Hepatocyte (in vitro differentiated cells): ENCODE data around the gene LHX5. TPM values are rescaled to one million over a fixed set of nuclear protein-coding genes. Genes with fewer than 3 reads are reported as not detected.

Source experiments
- DNase-seq: peaks from one replicate; pipeline ENCODE4 v3.0.0-alpha.2; 2016; ENCODE audit warnings: low spot score
- H2AFZ ChIP-seq: fragments of 200-600 bp; sonication (generic); 2 replicates; pipeline ENCODE4 v1.6.0; 2016; ENCODE audit warnings: antibody characterized with exemption, mild to moderate bottlenecking
- H3K27ac ChIP-seq: fragments of 200-600 bp; sonication (generic); 2 replicates; pipeline ENCODE4 v1.5.1; 2016; ENCODE audit warnings: mild to moderate bottlenecking
- H3K27me3 ChIP-seq: fragments of 200-600 bp; sonication (generic); 2 replicates; pipeline ENCODE4 v1.6.1; 2016
- H3K36me3 ChIP-seq: fragments of 200-600 bp; sonication (generic); replicated peaks from 2 replicates; pipeline ENCODE4 v1.5.1; 2016; ENCODE audit warnings: low read depth; ENCODE audit not compliant: insufficient read depth
- H3K4me1 ChIP-seq: fragments of 200-600 bp; sonication (generic); 2 replicates; pipeline ENCODE4 v1.5.1; 2016; ENCODE audit warnings: mild to moderate bottlenecking, moderate library complexity; ENCODE audit not compliant: insufficient read depth
- H3K4me2 ChIP-seq: fragments of 200-600 bp; sonication (generic); 2 replicates; pipeline ENCODE4 v1.6.0; 2016
- H3K4me3 ChIP-seq: fragments of 200-600 bp; sonication (generic); 2 replicates; pipeline ENCODE4 v1.5.1; 2016; ENCODE audit warnings: mild to moderate bottlenecking
- H3K79me2 ChIP-seq: fragments of 200-600 bp; sonication (generic); 2 replicates; pipeline ENCODE4 v1.6.0; 2017; ENCODE audit warnings: mild to moderate bottlenecking
- H3K9me2 ChIP-seq: fragments of 200-600 bp; sonication (generic); replicated peaks from 2 replicates; pipeline ENCODE4 v1.6.0; 2017; ENCODE audit warnings: mild to moderate bottlenecking; ENCODE audit not compliant: insufficient read depth
- H3K9me3 ChIP-seq: fragments of 200-600 bp; sonication (generic); 2 replicates; pipeline ENCODE4 v1.5.1; 2016; ENCODE audit warnings: low read depth, mild to moderate bottlenecking
- H4K20me1 ChIP-seq: fragments of 200-600 bp; sonication (generic); 2 replicates; pipeline ENCODE4 v1.6.0; 2016; ENCODE audit warnings: mild to moderate bottlenecking; ENCODE audit not compliant: insufficient read depth, poor library complexity, severe bottlenecking
- CTCF ChIP-seq: fragments of 200-600 bp; sonication (generic); IDR thresholded peaks from 2 replicates; pipeline ENCODE4 v1.5.1; 2016; ENCODE audit warnings: antibody characterized with exemption, mild to moderate bottlenecking; ENCODE audit not compliant: poor library complexity
- EZH2 ChIP-seq: fragments of 200-600 bp; sonication (generic); IDR thresholded peaks from 2 replicates; pipeline ENCODE4 v1.6.1; 2016; ENCODE audit warnings: antibody characterized with exemption, mild to moderate bottlenecking, borderline replicate concordance
- EZH2phosphoT487 ChIP-seq: fragments of 200-600 bp; sonication (generic); IDR thresholded peaks from one replicate; pipeline ENCODE4 v1.6.1; 2018; ENCODE audit warnings: antibody characterized with exemption, mild to moderate bottlenecking, low read depth, moderate library complexity; ENCODE audit not compliant: unreplicated experiment, severe bottlenecking
- WGBS: methylation state at CpG from one replicate; pipeline ENCODE4 v1.1.6; 2016; ENCODE audit warnings: low lambda C conversion rate; ENCODE audit errors: missing lambda C conversion rate; 5-methylcytosine and 5-hydroxymethylcytosine counted together
- polyA plus RNA-seq: library from polyadenylated mRNA; unstranded; fragments of >200 nt; fragmentation: Nextera tagmentation; extraction: Ambion mirVana; gene quantifications from 2 replicates; pipeline ENCODE4 v1.2.1, GENCODE V29; 2016
- total RNA-seq: library from RNA; depleted of rRNA; stranded (reverse); fragments of >200 nt; gene quantifications from 2 replicates; pipeline ENCODE4 v1.2.3, GENCODE V29; 2014

LHX5 gene
- total and polyA plus RNA-seq, 2 experiments from 2014 or later = 0.06 to 0.10 TPM

- Histone ChIP-seq H3K4me2 (no peak overlapping the region), H3K27me3 (peaks cover 53% of the 10 kb centered on the region)
- 75% methylated on average over 4 of the region's 4 CpGs for WGBS
Observed at GRCh38 chr12:113456761-113457160, 14.9 kb downstream of the LHX5 start.

DNA sequence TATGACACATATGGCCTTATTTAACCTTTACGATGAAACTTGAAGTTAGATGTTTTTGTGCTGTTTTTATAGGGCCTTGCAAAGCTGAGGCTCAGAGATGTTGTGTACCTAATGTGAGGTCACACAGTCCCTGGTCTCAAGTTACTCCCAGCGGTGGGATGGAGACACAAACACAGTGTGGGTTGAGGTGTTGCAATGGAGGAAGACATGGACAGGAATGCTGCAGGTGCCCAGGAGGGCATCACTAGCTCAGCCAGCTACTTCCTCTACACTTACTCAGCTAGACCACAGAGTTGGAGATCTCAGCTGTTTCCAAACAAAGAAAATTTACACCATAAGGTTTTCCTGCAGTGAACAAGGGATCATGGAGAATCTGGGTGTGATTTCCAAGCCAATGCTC lies 15.5 kb downstream of the LHX5 start:
- no peak for DNase-seq
- Histone ChIP-seq H4K20me1 (no peaks in the 10 kb centered on the region), H3K79me2 (no peaks in the 10 kb centered on the region), H3K9me3 (no peaks in the 10 kb centered on the region), H3K4me1 (no peaks in the 10 kb centered on the region), H3K27ac (no peak overlapping the region), H3K27me3 (peaks cover 47% of the 10 kb centered on the region), H3K4me3 (no peak overlapping the region), H2AFZ (no peak overlapping the region), H3K9me2 (no peaks in the 10 kb centered on the region), H3K4me2 (no peak overlapping the region), H3K36me3 (no peaks in the 10 kb centered on the region)
- 67% methylated on average over 2 of the region's 2 CpGs for WGBS
- no peak for TF ChIP-seq CTCF

More at GRCh38 chr12:113456761-113457160, 14.9 kb downstream of the LHX5 start:
- H3K4me1 ChIP-seq = no peaks in the 10 kb centered on the region
- TF ChIP-seq EZH2 = no peak
- DNase-seq = no peak
- H3K36me3 ChIP-seq = no peaks in the 10 kb centered on the region
- H3K79me2 ChIP-seq = no peaks in the 10 kb centered on the region
- no peaks in the 10 kb centered on the region for H3K9me3 ChIP-seq
- H4K20me1 ChIP-seq = no peaks in the 10 kb centered on the region
- H2AFZ ChIP-seq = no peak overlapping the region
- no peak overlapping the region for H3K4me3 ChIP-seq
- H3K27ac ChIP-seq = no peak overlapping the region
- H3K9me2 ChIP-seq = no peaks in the 10 kb centered on the region

GRCh38 chr12:113453330-113453729 lies 18.3 kb downstream of the LHX5 start:
- no peak overlapping the region for H3K27ac ChIP-seq
- H3K9me3 ChIP-seq = no peaks in the 10 kb centered on the region
- no peaks in the 10 kb centered on the region for H3K79me2 ChIP-seq
- no peaks in the 10 kb centered on the region for H4K20me1 ChIP-seq
- H3K9me2 ChIP-seq = no peaks in the 10 kb centered on the region
- no peak overlapping the region for H3K4me2 ChIP-seq
- H3K27me3 ChIP-seq = peaks cover 22% of the 10 kb centered on the region
- no peak overlapping the region for H3K4me3 ChIP-seq
- no peak for TF ChIP-seq CTCF
- no peaks in the 10 kb centered on the region for H3K4me1 ChIP-seq
- no peaks in the 10 kb centered on the region for H3K36me3 ChIP-seq
- DNase-seq = no peak
- 51% methylated on average over 6 of the region's 6 CpGs for WGBS
- H2AFZ ChIP-seq = no peak overlapping the region

DNA sequence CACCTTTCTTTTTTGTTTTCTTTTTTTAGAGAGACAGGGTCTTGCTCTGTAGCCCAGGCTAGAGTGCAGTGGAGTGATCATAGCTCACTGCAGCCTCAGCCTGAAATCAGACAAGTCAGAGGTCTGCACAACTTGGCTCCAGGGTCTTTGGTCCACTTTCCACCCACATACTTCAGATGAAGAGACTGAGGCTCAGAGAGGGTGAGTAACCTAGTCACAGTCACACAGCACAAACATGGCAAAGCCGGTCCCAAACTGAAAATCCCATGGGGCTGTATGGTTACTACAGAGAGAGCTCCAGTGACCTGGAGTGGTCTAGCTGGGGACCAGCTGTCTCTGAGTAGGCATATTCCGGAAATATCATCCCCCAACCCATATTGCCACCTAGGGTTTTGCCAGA lies 19.2 kb downstream of the LHX5 start:
- H3K4me2 ChIP-seq = no peak overlapping the region
- H3K9me2 ChIP-seq = no peaks in the 10 kb centered on the region
- no peaks in the 10 kb centered on the region for H3K79me2 ChIP-seq
- TF ChIP-seq CTCF = no peak
- no peak for TF ChIP-seq EZH2
- no peak for TF ChIP-seq EZH2phosphoT487
- no peaks in the 10 kb centered on the region for H3K36me3 ChIP-seq
- no peak overlapping the region for H3K27ac ChIP-seq
- no peak overlapping the region for H3K4me3 ChIP-seq
- no peak overlapping the region for H2AFZ ChIP-seq
- WGBS = 98% methylated on average over 2 of the region's 2 CpGs
- DNase-seq = no peak
- H3K4me1 ChIP-seq = no peaks in the 10 kb centered on the region
- no peaks in the 10 kb centered on the region for H4K20me1 ChIP-seq
- no peaks in the 10 kb centered on the region for H3K9me3 ChIP-seq
- H3K27me3 ChIP-seq = peaks cover 13% of the 10 kb centered on the region
